ENCODE data around the gene COL18A1.
A peak's percentile ranks its signal among the peaks of the same experiment; 100 is the strongest.

COL18A1 gene

DNA sequence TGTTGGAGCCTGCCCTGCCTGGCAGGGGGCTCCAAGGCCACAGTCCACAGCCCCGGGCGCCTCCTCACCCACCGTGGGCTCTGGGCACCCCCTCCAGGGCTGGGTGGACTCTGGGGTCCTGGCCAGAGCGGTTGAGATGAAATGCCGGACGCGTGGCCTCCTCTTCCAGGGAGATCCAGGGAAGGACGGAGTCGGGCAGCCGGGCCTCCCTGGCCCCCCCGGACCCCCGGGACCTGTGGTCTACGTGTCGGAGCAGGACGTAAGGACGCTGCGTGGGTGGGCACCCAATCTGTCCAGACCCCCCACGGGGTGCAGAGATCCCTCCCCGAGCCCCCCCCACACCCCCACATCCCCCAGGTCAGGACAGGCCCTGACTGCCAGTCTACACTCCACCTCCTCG lies 86.1 kb downstream of the COL18A1 start:
- no peak overlapping the region for H3K27ac Mint-ChIP-seq
- no peaks in the 10 kb centered on the region for H3K9me3 Mint-ChIP-seq
- ATAC-seq, result no peak
- DNase-seq (ENCODE audit: low spot score in 2 of 2), result no peak
- peaks cover 5% of the 10 kb centered on the region for H3K4me1 Mint-ChIP-seq
- H3K4me3 Mint-ChIP-seq, result no peak overlapping the region
- H3K36me3 Mint-ChIP-seq, result no peaks in the 10 kb centered on the region

DNA sequence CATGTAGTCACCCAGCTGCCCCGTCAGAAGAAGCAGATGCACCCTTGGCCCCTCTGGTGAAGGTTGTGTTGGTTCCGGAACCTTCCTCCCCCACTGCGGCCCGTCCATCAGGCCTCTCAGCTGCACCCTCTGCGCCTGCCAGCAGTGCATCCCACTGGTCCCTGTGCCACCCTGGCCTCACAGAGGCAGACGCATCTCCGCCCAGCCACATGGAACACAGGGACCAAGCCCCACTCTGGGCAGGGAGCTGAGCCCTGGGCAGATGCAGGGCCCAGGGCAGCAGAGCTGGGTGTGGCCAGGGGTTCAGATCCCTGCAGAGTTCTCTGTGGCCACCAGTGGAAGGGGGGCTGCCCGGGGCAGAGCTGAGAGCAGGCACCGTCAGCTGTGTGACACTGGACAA lies 86.7 kb downstream of the COL18A1 start:
- no peak overlapping the region for H3K27ac Mint-ChIP-seq
- no peak overlapping the region for H3K4me3 Mint-ChIP-seq
- H3K36me3 Mint-ChIP-seq, result no peaks in the 10 kb centered on the region
- ATAC-seq (no peak), DNase-seq (ENCODE audit: low spot score in 2 of 2) (no peak)
- H3K4me1 Mint-ChIP-seq, result peaks cover 5% of the 10 kb centered on the region
- H3K9me3 Mint-ChIP-seq, result no peaks in the 10 kb centered on the region

DNA sequence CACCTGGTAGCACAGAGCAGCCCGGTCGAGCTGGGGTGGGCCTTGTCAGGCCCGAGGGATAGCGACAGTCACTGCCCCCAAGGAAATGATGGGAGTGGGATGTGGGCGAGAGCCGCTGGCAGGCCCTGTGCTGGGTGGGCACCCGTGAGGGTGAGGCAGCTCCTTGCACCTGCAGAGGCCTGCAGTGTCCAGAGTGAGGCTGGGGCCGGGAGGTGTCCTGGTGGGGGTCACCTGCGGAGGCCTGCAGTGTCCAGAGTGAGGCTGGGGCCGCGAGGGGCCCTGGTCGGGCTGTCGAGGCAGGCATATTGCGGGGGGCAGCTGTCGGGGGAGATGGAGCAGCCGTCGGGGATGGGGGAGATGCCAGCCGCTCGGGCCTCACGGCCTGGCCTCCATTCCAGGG lies 87.8 kb downstream of the COL18A1 start:
- no peaks in the 10 kb centered on the region for H3K36me3 Mint-ChIP-seq
- ATAC-seq, result no peak

DNA sequence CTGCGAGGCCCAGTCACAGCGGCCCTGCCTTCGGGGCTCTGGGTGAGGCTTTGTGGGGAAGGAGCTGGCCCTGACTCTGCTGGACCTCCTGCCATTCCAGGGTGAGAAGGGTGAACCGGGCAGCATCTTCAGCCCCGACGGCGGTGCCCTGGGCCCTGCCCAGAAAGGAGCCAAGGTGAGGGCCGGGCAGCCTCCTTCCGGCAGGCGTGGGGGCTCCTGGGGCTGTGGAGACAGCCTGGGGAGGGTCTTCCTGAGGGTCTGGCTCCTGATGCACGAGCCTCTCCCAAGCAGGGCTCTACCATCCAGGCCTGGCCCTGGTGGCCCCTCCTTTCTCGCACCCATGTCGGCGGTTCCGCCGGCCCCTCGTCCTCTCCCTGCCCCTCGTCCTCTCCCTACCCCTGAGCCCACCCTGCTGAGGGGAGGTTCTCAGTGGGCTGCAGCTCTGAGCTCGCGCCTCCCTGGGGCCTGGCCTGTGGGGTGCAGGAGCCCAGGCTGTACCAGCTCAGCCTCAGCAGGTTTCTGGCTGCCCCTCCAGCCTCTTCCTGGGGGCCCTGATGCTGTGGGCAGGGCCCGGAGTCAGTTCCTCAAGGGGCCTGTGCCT lies 88.5 kb downstream of the COL18A1 start:
- Mint-ChIP-seq H3K36me3 (no peaks in the 10 kb centered on the region), H3K4me1 (peaks cover 5% of the 10 kb centered on the region), H3K4me3 (no peak overlapping the region), H3K27ac (no peak overlapping the region), H3K9me3 (no peaks in the 10 kb centered on the region)
- DNase-seq (ENCODE audit: low spot score in 2 of 2), result no peak
- ATAC-seq, result no peak

More for the DNA sequence above, 87.8 kb downstream of the COL18A1 start:
- Mint-ChIP-seq H3K9me3 (no peaks in the 10 kb centered on the region), H3K4me1 (peaks cover 5% of the 10 kb centered on the region), H3K4me3 (no peak overlapping the region), H3K27ac (no peak overlapping the region)
- no peak for DNase-seq (ENCODE audit: low spot score in 2 of 2)

DNA sequence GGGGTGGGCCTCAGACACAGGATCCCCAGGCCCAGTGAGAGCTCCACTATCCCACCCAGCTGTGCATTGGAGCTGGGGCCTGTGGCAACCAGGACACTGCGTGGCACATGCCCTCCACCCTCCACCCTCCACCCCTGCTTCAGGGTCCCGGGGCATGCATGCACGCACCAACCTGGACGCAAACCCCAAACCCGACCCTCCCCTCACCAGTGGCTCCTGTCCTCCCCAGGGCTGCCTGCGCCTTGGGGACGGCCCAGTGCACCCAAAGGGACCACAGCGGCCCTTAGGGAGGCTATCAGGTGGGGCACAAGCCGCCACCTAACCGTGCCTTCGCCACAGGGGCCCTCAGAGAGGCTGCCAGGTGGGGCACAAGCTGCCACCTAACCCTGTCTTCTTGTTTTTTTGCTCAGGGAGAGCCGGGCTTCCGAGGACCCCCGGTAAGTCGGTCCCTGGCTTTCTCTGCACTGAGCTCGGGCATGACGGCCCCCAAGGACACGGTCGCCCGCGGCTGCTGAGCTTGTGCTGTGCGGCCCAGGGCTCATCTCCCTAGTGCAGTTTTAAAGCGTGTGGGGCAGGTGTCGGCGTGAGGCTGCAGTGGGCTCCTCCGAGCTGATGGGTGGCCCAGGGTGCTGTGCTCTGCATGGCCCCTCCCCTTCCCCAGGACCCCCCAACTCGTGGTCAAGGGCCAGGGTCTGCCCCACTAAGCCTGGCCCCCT lies 89.3 kb downstream of the COL18A1 start:
- DNase-seq (ENCODE audit: low spot score in 2 of 2), result no peak
- Mint-ChIP-seq H3K36me3 (no peaks in the 10 kb centered on the region), H3K4me3 (no peak overlapping the region), H3K4me1 (peaks cover 5% of the 10 kb centered on the region), H3K9me3 (no peaks in the 10 kb centered on the region), H3K27ac (no peak overlapping the region)
- ATAC-seq, result no peak

DNA sequence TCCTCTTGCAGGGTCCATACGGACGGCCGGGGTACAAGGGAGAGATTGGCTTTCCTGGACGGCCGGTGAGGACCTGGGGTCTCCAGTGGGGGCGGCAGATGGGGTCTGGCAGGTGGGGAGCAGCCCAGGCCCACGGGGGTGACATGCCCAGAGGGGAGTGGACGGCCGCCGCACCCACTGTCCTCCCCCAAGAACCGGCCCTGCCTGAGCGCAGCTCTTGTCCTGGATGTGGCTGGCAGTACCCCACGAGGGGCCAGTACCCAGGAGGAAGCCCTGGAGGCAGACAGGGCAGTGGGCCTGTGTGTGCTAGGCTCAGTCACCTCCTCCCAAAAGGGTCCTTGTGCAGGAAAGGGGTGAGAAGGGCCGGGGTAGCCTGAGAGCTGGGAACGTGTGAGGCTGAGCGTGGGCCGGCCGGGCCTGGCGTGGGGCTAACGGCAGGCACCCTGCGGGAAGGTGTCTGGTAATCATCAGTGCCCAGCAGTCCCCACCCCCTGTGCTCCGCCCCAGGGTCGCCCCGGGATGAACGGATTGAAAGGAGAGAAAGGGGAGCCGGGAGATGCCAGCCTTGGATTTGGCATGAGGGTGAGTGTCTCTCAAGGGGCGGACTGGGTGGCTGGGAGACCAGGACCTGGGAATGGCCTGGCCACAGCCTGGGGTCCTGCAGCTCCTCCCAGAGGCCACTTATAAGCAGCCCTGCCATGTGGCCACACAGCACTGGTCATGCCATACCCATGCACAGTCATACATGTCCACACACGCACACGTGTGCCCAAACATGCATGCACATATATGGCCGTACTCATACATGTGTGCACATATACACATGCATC lies 90.1 kb downstream of the COL18A1 start:
- no peaks in the 10 kb centered on the region for H3K9me3 Mint-ChIP-seq
- DNase-seq (ENCODE audit: low spot score in 2 of 2), result no peak
- no peaks in the 10 kb centered on the region for H3K36me3 Mint-ChIP-seq
- H3K4me3 Mint-ChIP-seq, result no peak overlapping the region
- no peak for ATAC-seq
- peaks cover 13% of the 10 kb centered on the region for H3K4me1 Mint-ChIP-seq
- H3K27ac Mint-ChIP-seq, result no peak overlapping the region

DNA sequence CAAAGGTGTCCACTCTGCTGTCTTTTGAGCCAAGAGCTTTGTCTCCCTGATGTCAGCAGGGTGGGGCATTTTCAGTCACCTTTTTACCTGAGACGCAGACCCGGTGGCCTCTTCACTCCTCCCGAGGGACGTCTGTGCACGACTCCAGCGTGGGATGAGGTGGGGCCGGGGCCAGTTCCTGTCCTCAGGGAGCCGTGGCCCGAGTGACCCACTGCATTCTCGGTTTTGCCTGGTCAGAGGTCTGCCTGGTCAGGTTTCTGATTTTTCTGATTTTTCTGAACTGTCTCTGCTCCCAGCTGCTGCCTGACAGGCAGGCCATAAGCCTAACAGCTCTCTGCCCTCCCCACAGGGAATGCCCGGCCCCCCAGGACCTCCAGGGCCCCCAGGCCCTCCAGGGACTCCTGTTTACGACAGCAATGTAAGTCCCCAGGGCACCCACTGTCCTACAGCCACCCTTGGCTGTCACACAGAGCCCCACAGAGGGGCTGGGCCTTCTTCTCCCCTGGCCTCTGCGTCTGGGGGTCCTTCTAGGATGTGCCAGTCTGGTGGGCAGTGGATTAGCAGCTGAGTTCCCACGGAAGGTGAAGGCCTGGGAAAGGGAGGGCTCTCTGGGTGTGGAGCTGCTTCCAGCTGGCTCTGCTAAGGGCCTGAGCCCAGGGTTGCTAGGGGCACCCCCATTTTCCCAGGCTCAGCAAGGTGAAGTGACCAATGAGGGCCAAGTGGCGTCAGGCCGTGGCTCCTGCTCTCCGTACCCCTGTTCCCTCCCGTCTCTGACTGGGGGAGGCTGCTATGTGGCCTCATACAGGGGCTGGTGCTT lies 91.4 kb downstream of the COL18A1 start:
- no peaks in the 10 kb centered on the region for H3K9me3 Mint-ChIP-seq
- H3K27ac Mint-ChIP-seq, result no peak overlapping the region
- no peak overlapping the region for H3K4me3 Mint-ChIP-seq
- ATAC-seq (no peak), DNase-seq (ENCODE audit: low spot score in 2 of 2) (no peak)
- H3K4me1 Mint-ChIP-seq, result peaks cover 14% of the 10 kb centered on the region
- no peaks in the 10 kb centered on the region for H3K36me3 Mint-ChIP-seq

DNA sequence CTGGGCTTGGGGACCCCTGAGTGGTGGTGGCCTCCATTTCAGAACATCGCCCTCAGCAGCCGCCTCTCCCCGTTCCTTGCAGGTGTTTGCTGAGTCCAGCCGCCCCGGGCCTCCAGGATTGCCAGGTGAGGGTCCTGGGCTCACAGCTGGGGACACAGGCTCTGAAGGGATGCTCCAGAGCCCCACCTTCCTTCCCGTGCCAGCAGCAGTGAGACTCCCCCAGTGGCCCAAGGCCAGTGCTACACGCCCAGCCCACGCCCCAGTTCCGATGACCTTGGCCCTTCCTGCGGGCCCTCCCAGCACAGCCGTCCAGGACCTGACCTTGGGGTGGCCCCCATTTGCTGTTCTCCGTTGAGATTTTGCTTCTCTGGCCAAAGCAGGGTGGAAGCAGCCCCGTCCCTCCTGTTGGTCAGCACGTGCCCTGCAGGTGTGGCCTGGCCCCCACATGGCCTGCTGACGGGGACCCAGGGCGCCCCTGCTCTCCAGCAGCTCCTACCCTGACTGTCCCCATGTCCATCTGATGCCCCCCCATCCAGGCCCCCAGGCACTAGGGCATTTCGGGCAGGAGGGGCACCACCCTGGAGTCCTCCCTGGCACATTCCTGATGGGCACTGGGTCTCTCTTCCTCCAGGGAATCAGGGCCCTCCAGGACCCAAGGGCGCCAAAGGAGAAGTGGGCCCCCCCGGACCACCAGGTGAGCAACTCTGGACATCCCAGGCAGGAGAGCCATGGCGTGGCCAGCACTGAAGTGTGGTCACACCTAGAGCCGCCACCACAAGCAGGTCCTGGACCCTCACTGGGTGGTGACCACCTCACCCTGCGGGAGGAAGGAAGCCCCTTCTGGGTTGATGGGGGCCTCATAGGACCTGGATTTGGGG lies 92.2 kb downstream of the COL18A1 start:
- ATAC-seq, result no peak
- Mint-ChIP-seq H3K36me3 (no peaks in the 10 kb centered on the region), H3K27ac (no peak overlapping the region), H3K9me3 (no peaks in the 10 kb centered on the region), H3K4me1 (peaks cover 9% of the 10 kb centered on the region), H3K4me3 (no peak overlapping the region)
- no peak for DNase-seq (ENCODE audit: low spot score in 2 of 2)

DNA sequence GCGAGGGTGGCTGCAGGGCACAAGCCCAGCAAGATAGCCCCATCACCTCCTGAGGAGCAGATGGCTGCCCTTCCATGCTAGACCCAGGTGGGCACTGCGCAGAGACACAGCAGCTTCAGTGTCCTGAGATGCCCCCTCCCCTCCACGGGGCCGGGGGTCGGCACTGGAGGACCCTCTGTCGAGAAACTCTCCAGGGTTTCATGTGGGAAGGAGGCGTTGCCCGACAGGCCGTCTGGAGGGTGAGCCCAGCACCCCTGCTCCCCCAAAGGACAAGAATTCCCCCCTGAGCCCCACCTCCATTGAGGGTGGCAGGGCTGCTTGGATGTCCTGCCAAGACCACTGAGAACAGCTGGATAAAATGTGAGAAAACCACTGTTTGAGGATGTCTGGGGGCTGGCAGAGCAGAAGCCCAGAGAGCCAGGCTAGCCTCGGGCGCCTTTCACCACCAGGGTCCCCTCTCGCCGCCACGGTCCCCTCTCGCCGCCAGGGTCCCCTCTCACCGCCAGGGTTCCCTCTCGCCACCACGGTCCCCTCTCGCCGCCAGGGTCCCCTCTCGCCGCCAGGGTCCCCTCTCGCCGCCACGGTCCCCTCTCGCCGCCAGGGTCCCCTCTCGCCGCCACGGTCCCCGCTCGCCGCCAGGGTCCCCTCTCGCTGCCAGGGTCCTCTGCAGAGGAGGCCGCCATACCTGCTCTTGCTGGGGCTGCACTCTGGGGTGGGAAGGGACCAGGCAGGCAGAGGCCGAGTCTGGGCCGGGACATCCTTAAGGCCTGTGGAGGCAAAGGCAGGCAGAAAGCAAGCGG lies 93.1 kb downstream of the COL18A1 start:
- H3K4me1 Mint-ChIP-seq, result peaks cover 12% of the 10 kb centered on the region
- H3K4me3 Mint-ChIP-seq, result no peak overlapping the region
- DNase-seq (ENCODE audit: low spot score in 2 of 2) (no peak), ATAC-seq (no peak)
- no peak overlapping the region for H3K27ac Mint-ChIP-seq
- H3K9me3 Mint-ChIP-seq, result no peaks in the 10 kb centered on the region
- no peaks in the 10 kb centered on the region for H3K36me3 Mint-ChIP-seq

DNA sequence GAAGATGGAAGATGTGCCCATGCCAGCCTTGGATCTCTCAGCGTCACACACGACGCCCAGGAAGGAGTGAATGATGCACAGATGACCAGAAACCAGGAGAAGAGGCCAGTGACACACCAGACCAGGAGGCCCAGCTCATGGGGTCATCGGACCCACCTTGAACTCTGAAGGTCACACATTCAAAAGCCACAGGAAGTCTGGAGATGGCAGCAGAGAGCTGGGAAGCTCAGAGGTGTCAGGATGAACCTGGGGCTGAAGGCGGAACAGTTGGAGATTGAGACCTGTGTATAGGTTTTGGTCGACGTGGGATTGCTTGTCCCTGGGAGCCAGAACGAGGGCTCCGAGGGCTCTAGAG lies 93.7 kb downstream of the COL18A1 start:
- H3K4me1 Mint-ChIP-seq, result peaks cover 12% of the 10 kb centered on the region
- no peak overlapping the region for H3K4me3 Mint-ChIP-seq
- DNase-seq (ENCODE audit: low spot score in 2 of 2) (no peak), ATAC-seq (no peak)
- H3K9me3 Mint-ChIP-seq, result no peaks in the 10 kb centered on the region
- no peaks in the 10 kb centered on the region for H3K36me3 Mint-ChIP-seq
- H3K27ac Mint-ChIP-seq, result peak overlapping the region; percentile 60

DNA sequence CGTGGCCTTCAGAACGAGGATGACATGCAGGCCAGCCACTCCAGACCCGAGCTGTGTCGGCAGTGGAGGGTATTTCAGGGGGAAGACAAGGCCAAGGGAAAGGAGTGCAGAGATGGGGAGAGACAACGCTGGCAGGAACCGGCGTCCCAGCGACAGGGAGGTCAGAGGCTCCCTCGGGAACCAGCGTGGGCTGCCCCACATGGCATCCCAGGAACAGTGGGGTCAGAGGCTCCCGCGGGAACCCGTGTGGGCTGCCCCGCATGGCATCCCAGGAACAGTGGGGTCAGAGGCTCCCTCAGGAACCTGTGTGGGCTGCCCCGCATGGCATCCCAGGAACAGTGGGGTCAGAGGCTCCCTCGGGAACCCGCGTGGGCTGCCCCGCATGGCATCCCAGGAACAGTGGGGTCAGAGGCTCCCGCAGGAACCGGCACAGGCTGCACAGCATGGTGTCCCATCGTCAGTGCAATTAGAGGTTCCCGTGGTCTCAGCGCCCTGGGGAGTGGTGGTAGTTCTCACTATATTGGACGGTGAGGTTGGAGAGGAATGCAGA lies 94.3 kb downstream of the COL18A1 start:
- peak overlapping the region; percentile 60 for H3K27ac Mint-ChIP-seq
- ATAC-seq (no peak), DNase-seq (ENCODE audit: low spot score in 2 of 2) (no peak)
- peaks cover 12% of the 10 kb centered on the region for H3K4me1 Mint-ChIP-seq
- no peaks in the 10 kb centered on the region for H3K36me3 Mint-ChIP-seq
- no peak overlapping the region for H3K4me3 Mint-ChIP-seq
- no peaks in the 10 kb centered on the region for H3K9me3 Mint-ChIP-seq

DNA sequence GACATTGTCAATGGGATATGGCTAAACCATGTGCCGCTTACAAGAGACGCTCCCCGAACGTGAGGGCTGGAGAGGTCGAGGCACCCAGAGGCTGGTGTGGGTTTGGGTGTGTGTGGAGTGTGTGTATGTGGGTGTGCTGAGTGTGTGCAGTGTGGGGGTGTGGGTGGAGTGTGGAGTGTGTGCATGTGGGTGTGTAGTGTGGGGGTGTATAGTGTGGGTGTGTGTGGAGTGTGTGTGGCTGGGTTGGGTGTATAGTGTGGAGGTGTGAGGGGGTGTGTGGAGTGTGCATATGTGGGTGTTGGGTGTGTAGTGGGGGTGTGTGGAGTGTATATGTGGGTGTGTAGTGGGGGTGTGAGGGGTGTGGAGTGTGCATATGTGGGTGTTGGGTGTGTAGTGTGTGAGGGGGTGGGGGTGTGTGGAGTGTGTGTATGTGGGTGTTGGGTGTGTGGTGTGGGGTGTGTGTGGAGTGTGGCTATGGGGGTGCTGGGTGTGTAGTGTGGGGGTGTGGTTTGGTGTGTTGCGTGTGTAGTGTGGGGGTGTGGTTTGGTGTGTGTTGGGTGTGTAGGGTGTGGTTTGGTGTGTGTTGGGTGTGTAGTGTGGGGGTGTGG lies 95.1 kb downstream of the COL18A1 start:
- H3K4me3 Mint-ChIP-seq, result no peak overlapping the region
- H3K27ac Mint-ChIP-seq, result no peak overlapping the region
- H3K4me1 Mint-ChIP-seq, result peaks cover 12% of the 10 kb centered on the region
- ATAC-seq (no peak), DNase-seq (ENCODE audit: low spot score in 2 of 2) (no peak)
- H3K36me3 Mint-ChIP-seq, result no peaks in the 10 kb centered on the region
- H3K9me3 Mint-ChIP-seq, result no peaks in the 10 kb centered on the region
